H1 (cell line): ENCODE data around the gene IQUB. TPM values are rescaled to one million over a fixed set of nuclear protein-coding genes. Genes with fewer than 3 reads are reported as not detected.
"Not testable (repeated sequence)": the region's sequence is repeated elsewhere in the genome, so short reads cannot be mapped to it uniquely, and the experiment has no call there.

Source experiments
- CTCF ChIA-PET: fragments of 300-600 bp; sonication (Branson Sonifier 250); formaldehyde crosslinking; loops from one replicate; lab custom pipeline; 2021; ENCODE audit not compliant: partially characterized antibody; lab: Charles Lee
- POLR2A ChIA-PET: fragments of 300-600 bp; sonication (Branson Sonifier 250); formaldehyde crosslinking; loops from one replicate; lab custom pipeline; 2021; ENCODE audit warnings: inconsistent platforms; ENCODE audit not compliant: partially characterized antibody; lab: Charles Lee
- DNase-seq, 2 experiments: peaks; one replicate each; pipeline versions ENCODE4 v3.0.0 to v3.0.0-alpha.2; 2010 to 2022; ENCODE audit warnings: low spot score in 2 of 2, low read depth in 1 of 2, mixed read lengths in 1 of 2
- FAIRE-seq: peaks from 2 replicates; lab custom pipeline; 2011; peaks lifted over from hg19 to GRCh38; lab: Jason Lieb, UNC
- H2AFZ ChIP-seq: 2 replicates; pipeline ENCODE4 v1.8.1; 2012; ENCODE audit warnings: low read length, inconsistent platforms
- H2AK5ac ChIP-seq: 2 replicates; pipeline ENCODE4 v1.6.1; 2013; ENCODE audit warnings: low read depth, low read length
- H2BK120ac ChIP-seq: replicated peaks from 2 replicates; pipeline ENCODE3; 2013; ENCODE audit warnings: low read depth, low read length, inconsistent platforms
- H2BK12ac ChIP-seq: 2 replicates; pipeline ENCODE4 v1.6.1; 2013; ENCODE audit warnings: low read depth, low read length
- H2BK15ac ChIP-seq: 2 replicates; pipeline ENCODE4 v1.6.1; 2013; ENCODE audit warnings: low read length
- H2BK20ac ChIP-seq: 2 replicates; pipeline ENCODE4 v1.6.1; 2013; ENCODE audit warnings: low read length
- H2BK5ac ChIP-seq: 2 replicates; pipeline ENCODE4 v1.6.1; 2013; ENCODE audit warnings: low read depth, low read length
- H3K14ac ChIP-seq: 2 replicates; pipeline ENCODE4 v1.6.1; 2013; ENCODE audit warnings: inconsistent platforms; ENCODE audit not compliant: insufficient read length
- H3K18ac ChIP-seq: 2 replicates; pipeline ENCODE4 v1.6.1; 2013; ENCODE audit warnings: low read length; ENCODE audit errors: extremely low read depth
- H3K23ac ChIP-seq: 2 replicates; pipeline ENCODE4 v1.6.1; 2013; ENCODE audit warnings: inconsistent platforms; ENCODE audit not compliant: insufficient read length
- H3K23me2 ChIP-seq: 2 replicates; pipeline ENCODE4 v1.6.1; 2013; ENCODE audit warnings: low read depth, low read length
- H3K27ac ChIP-seq: 2 replicates; pipeline ENCODE4 v1.6.1; 2011; ENCODE audit warnings: low read depth, low read length, inconsistent platforms
- H3K27me3 ChIP-seq, 4 experiments: replicated peaks in 1 of 4; 1 replicate in 1 of 4; 2 replicates in 3 of 4; pipeline versions ENCODE4 v1.6.1 to v1.8.1; 2011 to 2013; ENCODE audit warnings: low read length in 3 of 4, mild to moderate bottlenecking in 3 of 4, inconsistent platforms in 2 of 4, mixed read lengths in 2 of 4, moderate library complexity in 1 of 4; ENCODE audit not compliant: control insufficient read depth in 3 of 4, insufficient read depth in 3 of 4; ENCODE audit errors: extremely low read depth in 1 of 4
- H3K36me3 ChIP-seq, 4 experiments: 2 replicates each; pipeline versions ENCODE4 v1.6.1 to v1.8.1; 2011 to 2013; ENCODE audit warnings: mild to moderate bottlenecking in 4 of 4, low read length in 3 of 4, moderate library complexity in 2 of 4, control low read depth in 1 of 4, inconsistent platforms in 1 of 4; ENCODE audit not compliant: insufficient read depth in 4 of 4, control insufficient read depth in 2 of 4
- H3K4ac ChIP-seq: replicated peaks from 2 replicates; pipeline ENCODE3; 2013; ENCODE audit warnings: low read length, low read depth, mixed read lengths, inconsistent platforms; ENCODE audit not compliant: insufficient read length
- H3K4me1 ChIP-seq, 4 experiments: replicated peaks in 1 of 4; 1 replicate in 1 of 4; 2 replicates in 3 of 4; pipeline versions ENCODE4 v1.6.1 to v1.8.1; 2011 to 2013; ENCODE audit warnings: low read length in 3 of 4, inconsistent platforms in 2 of 4, mixed read lengths in 1 of 4; ENCODE audit not compliant: insufficient read depth in 4 of 4, control insufficient read depth in 3 of 4
- H3K4me2 ChIP-seq, 2 experiments: 2 replicates each; pipeline versions ENCODE4 v1.6.1 to v1.8.1; 2011 to 2013; ENCODE audit warnings: low read depth in 2 of 2, low read length in 2 of 2, control low read depth in 1 of 2, inconsistent platforms in 1 of 2, mild to moderate bottlenecking in 1 of 2; ENCODE audit not compliant: insufficient read depth in 1 of 2
- H3K4me3 ChIP-seq, 4 experiments: fragments of 200-600, 300-600 bp in 1 of 4; sonication (generic), shearing (Covaris generic), sonication (Bioruptor Twin) in 1 of 4; 2 replicates each; pipeline versions ENCODE4 v1.5.1 to v1.8.1; 2011 to 2016; ENCODE audit warnings: low read length in 4 of 4, low read depth in 3 of 4, control low read depth in 2 of 4, inconsistent platforms in 2 of 4, mild to moderate bottlenecking in 2 of 4, mixed read lengths in 1 of 4, moderate library complexity in 1 of 4; ENCODE audit not compliant: insufficient read depth in 2 of 4; ENCODE audit errors: extremely low read depth in 1 of 4
- H3K56ac ChIP-seq: replicated peaks from 2 replicates; pipeline ENCODE3; 2013; ENCODE audit warnings: low read depth, mild to moderate bottlenecking, mixed read lengths, low read length, inconsistent platforms; ENCODE audit not compliant: insufficient read length
- H3K79me1 ChIP-seq: 2 replicates; pipeline ENCODE4 v1.6.1; 2013; ENCODE audit warnings: low read depth, low read length, control low read depth
- H3K79me2 ChIP-seq, 2 experiments: 2 replicates each; pipeline versions ENCODE4 v1.6.1 to v1.8.1; 2012 to 2013; ENCODE audit warnings: low read length in 2 of 2, mild to moderate bottlenecking in 2 of 2, inconsistent platforms in 1 of 2; ENCODE audit not compliant: insufficient read depth in 2 of 2, control insufficient read depth in 1 of 2
- H3K9ac ChIP-seq, 4 experiments: replicated peaks in 1 of 4; 1 replicate in 1 of 4; 2 replicates in 3 of 4; pipeline versions ENCODE4 v1.6.1 to v1.8.1; 2011 to 2013; ENCODE audit warnings: low read depth in 3 of 4, low read length in 3 of 4, control low read depth in 2 of 4, mild to moderate bottlenecking in 2 of 4, moderate library complexity in 2 of 4, inconsistent platforms in 1 of 4; ENCODE audit errors: extremely low read depth in 1 of 4
- H3K9me3 ChIP-seq, 2 experiments: 2 replicates each; pipeline versions ENCODE4 v1.6.1 to v1.8.1; 2012 to 2013; ENCODE audit warnings: mild to moderate bottlenecking in 2 of 2, moderate library complexity in 2 of 2, control low read depth in 1 of 2, inconsistent platforms in 1 of 2, low read depth in 1 of 2, low read length in 1 of 2, mixed read lengths in 1 of 2; ENCODE audit not compliant: insufficient read depth in 2 of 2
- H4K20me1 ChIP-seq, 2 experiments: replicated peaks in 1 of 2; 2 replicates each; pipeline versions ENCODE3 to v1.8.1; 2011 to 2013; ENCODE audit warnings: inconsistent platforms in 2 of 2, low read length in 2 of 2, mild to moderate bottlenecking in 1 of 2; ENCODE audit not compliant: insufficient read depth in 2 of 2, control insufficient read depth in 1 of 2
- H4K5ac ChIP-seq: 2 replicates; pipeline ENCODE4 v1.6.1; 2013; ENCODE audit warnings: low read length, low read depth, mixed read lengths, inconsistent platforms; ENCODE audit not compliant: insufficient read length
- H4K8ac ChIP-seq: 2 replicates; pipeline ENCODE4 v1.8.0; 2013; ENCODE audit warnings: mild to moderate bottlenecking, moderate library complexity, low read length, inconsistent platforms; ENCODE audit not compliant: insufficient read depth; ENCODE audit errors: extremely low read depth
- H4K91ac ChIP-seq: replicated peaks from 2 replicates; pipeline ENCODE3; 2013; ENCODE audit warnings: low read length, mixed read lengths, inconsistent platforms; ENCODE audit not compliant: insufficient read length
- ATF2 ChIP-seq: IDR thresholded peaks from 2 replicates; pipeline ENCODE4 v1.6.1; 2012; ENCODE audit warnings: low read length, inconsistent platforms
- RFX5 ChIP-seq: IDR thresholded peaks from 2 replicates; pipeline ENCODE4 v1.6.1; 2011; ENCODE audit warnings: low read depth, low read length, improper control_type of control experiment, borderline replicate concordance
- WGBS, 2 experiments: shearing (Covaris generic) in 1 of 2; methylation state at CpG; one replicate each; pipeline versions ENCODE4 v1.1.6 to v1.1.7; 2013 to 2015; ENCODE audit warnings: low lambda C conversion rate in 2 of 2, mixed read lengths in 2 of 2, inconsistent platforms in 1 of 2, low coverage in 1 of 2, missing lambda C conversion rate in 1 of 2; ENCODE audit not compliant: insufficient replicate concordance in 2 of 2, insufficient coverage in 1 of 2, insufficient read length in 1 of 2; ENCODE audit errors: extremely low coverage in 1 of 2, missing lambda C conversion rate in 1 of 2; 5-methylcytosine and 5-hydroxymethylcytosine counted together
- polyA plus RNA-seq, 7 experiments: library from polyadenylated mRNA; depleted of rRNA in 3 of 7; stranded (reverse) in 5 of 7; unstranded in 2 of 7; fragments of >200 nt in 5 of 7; fragments of 200-250 nt in 2 of 7; gene quantifications; 1 replicate in 5 of 7; 2 replicates in 1 of 7; 4 replicates in 1 of 7; pipeline versions ENCODE4 v1.2.1 to v1.2.3, GENCODE V29; 2011 to 2013; ENCODE audit warnings: missing spikeins in 2 of 7, mixed read lengths in 2 of 7
- total RNA-seq: library from RNA; stranded (reverse); fragmentation: NEBNext Ultra II Directional; extraction: Animal tissue kit (Norgen Biotek cat#: 25700); gene quantifications from 2 replicates; pipeline ENCODE4 v1.2.1, GENCODE V29; 2021

The IQUB gene
- total and polyA plus RNA-seq, 2 of the 8 experiments (the other 6 are each of a cell fraction or from before 2014, with no cell fraction given): 0.12 to 0.82 TPM

GRCh38 chr7:123410273-123410904 lies 124.0 kb downstream of the IQUB start (continued):
- TF ChIP-seq RFX5 (no peak), ATF2 (no peak)

- H2BK15ac ChIP-seq, H3K4ac ChIP-seq, H3K4me3 ChIP-seq, H3K27ac ChIP-seq, H2BK20ac ChIP-seq, H3K23ac ChIP-seq, H4K20me1 ChIP-seq, FAIRE-seq, H2BK120ac ChIP-seq, H3K27me3 ChIP-seq, H4K5ac ChIP-seq, H3K18ac ChIP-seq, POLR2A ChIA-PET, H3K79me1 ChIP-seq, CTCF ChIA-PET, H3K4me1 ChIP-seq, H4K91ac ChIP-seq, H3K14ac ChIP-seq, H2AK5ac ChIP-seq, H3K36me3 ChIP-seq, DNase-seq, H2BK12ac ChIP-seq, H3K23me2 ChIP-seq, H3K4me2 ChIP-seq, H4K8ac ChIP-seq, H3K9me3 ChIP-seq, H3K56ac ChIP-seq, H3K9ac ChIP-seq, H3K79me2 ChIP-seq, H2BK5ac ChIP-seq: not testable (repeated sequence)
- peak overlapping the region; percentile 78; the same call in 1 of the 2 replicates for H2AFZ ChIP-seq
- WGBS, 2 experiments: 99% methylated on average over 4 of the region's 4 CpGs; no CpG with 5 or more reads in 1 of the 2 experiments
Observed at GRCh38 chr7:123407951-123408350, 126.4 kb downstream of the IQUB start.
